ENCODE results near the gene CLASRP. TPM values are rescaled to one million over a fixed set of nuclear protein-coding genes. Genes with fewer than 3 reads are reported as not detected.

Gene CLASRP
- total and polyA plus RNA-seq, 9 of the 15 experiments (the other 6 are each of a cell fraction or from before 2014, with no cell fraction given): 0.94 to 86.3 (median 44.0) TPM

- TF ChIP-seq ELK3 (CRISPR knock-in tag; IDR thresholded peaks at IDR 0.05) (no peak), BMI1 (IDR thresholded peaks at IDR 0.05; ENCODE audit: low read length) (peak; percentile 27; the same call in 1 of the 2 replicates), ZBED1 (IDR thresholded peaks at IDR 0.05) (no peak), NFE2L1 (tag; IDR thresholded peaks at IDR 0.05; ENCODE audit: borderline replicate concordance, low read depth) (no peak), ETV6 (IDR thresholded peaks at IDR 0.05; ENCODE audit: borderline replicate concordance in 1 of 2, low read depth in 2 of 2, low read length in 1 of 2) (0 out of 4 replicates have a peak, but pooled peaks of 1 of the 2 experiments have one; percentile 18), ETV6 (CRISPR knock-in tag; IDR thresholded peaks at IDR 0.05; ENCODE audit: borderline replicate concordance) (no peak), CXXC5 (CRISPR knock-in tag; IDR thresholded peaks at IDR 0.05) (peak; percentile 99), TAF9B (IDR thresholded peaks at IDR 0.05; ENCODE audit: partially characterized antibody) (no peak), CTBP1 (IDR thresholded peaks at IDR 0.05; ENCODE audit: borderline replicate concordance) (no peak; the same call in none of the 2 replicates), BHLHE40 (IDR thresholded peaks at IDR 0.05; ENCODE audit: low read length) (peak; percentile 96), JUNB (CRISPR knock-in tag; conservative IDR thresholded peaks at IDR 0.05) (no peak), CREB3 (tag; conservative IDR thresholded peaks at IDR 0.05; ENCODE audit: low read depth) (0 out of 2 replicates have a peak, but pooled peaks have one; percentile 50), ZNF507 (tag; conservative IDR thresholded peaks at IDR 0.05) (no peak), KHSRP (IDR thresholded peaks at IDR 0.05) (no peak), SUPT5H (IDR thresholded peaks at IDR 0.05) (peak; percentile 69), NFE2 (IDR thresholded peaks at IDR 0.05; ENCODE audit: low read depth) (no peak), ZBTB43 (CRISPR knock-in tag; IDR thresholded peaks at IDR 0.05) (no peak), CREB3L1 (IDR thresholded peaks at IDR 0.05; ENCODE audit: borderline replicate concordance, low read depth) (no peak), TAL1 (IDR thresholded peaks at IDR 0.05) (no peak), ZNF408 (CRISPR knock-in tag; IDR thresholded peaks at IDR 0.05; ENCODE audit: low read depth) (no peak), MAZ (CRISPR knock-in tag; conservative IDR thresholded peaks at IDR 0.05 in 1 of 2, IDR thresholded peaks at IDR 0.05 in 1 of 2) (peak; percentile 94), ZNF274 (IDR thresholded peaks at IDR 0.05; ENCODE audit: borderline replicate concordance, low read depth, low read length) (no peak), FOXK1 (CRISPR knock-in tag; IDR thresholded peaks at IDR 0.05; ENCODE audit: borderline replicate concordance) (no peak), CREB1 (IDR thresholded peaks at IDR 0.05) (peak; percentile 74), CREB1 (CRISPR knock-in tag; IDR thresholded peaks at IDR 0.05) (peak; percentile 79)
Observed at GRCh38 chr19:45092747-45093678, 54.2 kb downstream of the CLASRP start, which contains the start of gene PPP1R37 (continued).
